Stimulated activated CD4-positive, alpha-beta T cell treated with anti-CD3 and anti-CD28 coated beads, Interleukin-15, amount 100 ng/mL, for 1 hour (primary cell): ENCODE measurements around the gene ZNF516.

Experiments used
- DNase-seq, 2 donors: peaks; one replicate each; pipeline ENCODE4 v3.0.0-alpha.2; 2020; ENCODE audit warnings: low read depth in 1 of 2, low spot score in 1 of 2

Gene ZNF516

GRCh38 chr18:76426737-76427305, 68.2 kb downstream of the ZNF516 start:
- DNase-seq: no peak

GRCh38 chr18:76425146-76426131, 69.6 kb downstream of the ZNF516 start:
- no peak for DNase-seq

GRCh38 chr18:76422838-76423237, 72.2 kb downstream of the ZNF516 start:
- no peak for DNase-seq

GRCh38 chr18:76422121-76422520, 72.9 kb downstream of the ZNF516 start:
- DNase-seq: no peak

- DNase-seq: no peak
These were observed 73.4 kb downstream of the ZNF516 start for GRCh38 chr18:76421685-76422078.

- DNase-seq: no peak
These were observed 74.0 kb downstream of the ZNF516 start for GRCh38 chr18:76420898-76421684.

GRCh38 chr18:76419811-76420210, 75.2 kb downstream of the ZNF516 start:
- no peak for DNase-seq

GRCh38 chr18:76416911-76417310, 78.1 kb downstream of the ZNF516 start:
- no peak for DNase-seq

- DNase-seq: no peak
These were observed 80.0 kb downstream of the ZNF516 start for GRCh38 chr18:76414936-76415621.

- DNase-seq: no peak
These were observed 82.0 kb downstream of the ZNF516 start for GRCh38 chr18:76412818-76413565.

GRCh38 chr18:76412010-76412817, 82.8 kb downstream of the ZNF516 start:
- DNase-seq: no peak

- DNase-seq: no peak
These were observed 84.2 kb downstream of the ZNF516 start for GRCh38 chr18:76410660-76411417.

GRCh38 chr18:76410033-76410432, 85.0 kb downstream of the ZNF516 start:
- no peak for DNase-seq

GRCh38 chr18:76408480-76409067, 86.5 kb downstream of the ZNF516 start:
- no peak for DNase-seq

GRCh38 chr18:76407681-76408080, 87.4 kb downstream of the ZNF516 start:
- no peak for DNase-seq

- DNase-seq: no peak
These were observed 88.3 kb downstream of the ZNF516 start for GRCh38 chr18:76406791-76407190.

GRCh38 chr18:76405681-76406356, 89.2 kb downstream of the ZNF516 start:
- DNase-seq: no peak

GRCh38 chr18:76405280-76405679, 89.8 kb downstream of the ZNF516 start:
- DNase-seq: no peak
